Cardiac fibroblast (primary cell): ENCODE data around the gene MRPS14.
A peak's percentile ranks its signal among the peaks of the same experiment; 100 is the strongest.

Experiments used
- DNase-seq, 2 donors: peaks; one replicate each; pipeline versions ENCODE4 v3.0.0 to v3.0.0-alpha.2; 2010; ENCODE audit warnings: low read depth in 2 of 2
- H3K4me3 ChIP-seq, 2 donors: replicated peaks in 1 of 2; 1 replicate in 1 of 2; 2 replicates in 1 of 2; pipeline ENCODE4 v1.5.1; 2011; ENCODE audit warnings: low read depth in 2 of 2, low read length in 2 of 2, mild to moderate bottlenecking in 2 of 2, moderate library complexity in 1 of 2
- CTCF ChIP-seq: IDR thresholded peaks from one replicate; pipeline ENCODE4 v1.5.1; 2011; ENCODE audit warnings: low read depth, mild to moderate bottlenecking, low read length, inconsistent platforms

The MRPS14 gene

GRCh38 chr1:174974711-174975119 lies 48.5 kb downstream of the MRPS14 start:
- no peak for TF ChIP-seq CTCF
- no peak overlapping the region for H3K4me3 ChIP-seq
- DNase-seq: no peak

- no peak overlapping the region for H3K4me3 ChIP-seq
- no peak for DNase-seq
- TF ChIP-seq CTCF: no peak
Observed at GRCh38 chr1:174971902-174972301, 51.3 kb downstream of the MRPS14 start.

GRCh38 chr1:174971466-174971865 lies 51.8 kb downstream of the MRPS14 start:
- TF ChIP-seq CTCF: no peak
- DNase-seq: no peak
- H3K4me3 ChIP-seq: no peak overlapping the region

DNA sequence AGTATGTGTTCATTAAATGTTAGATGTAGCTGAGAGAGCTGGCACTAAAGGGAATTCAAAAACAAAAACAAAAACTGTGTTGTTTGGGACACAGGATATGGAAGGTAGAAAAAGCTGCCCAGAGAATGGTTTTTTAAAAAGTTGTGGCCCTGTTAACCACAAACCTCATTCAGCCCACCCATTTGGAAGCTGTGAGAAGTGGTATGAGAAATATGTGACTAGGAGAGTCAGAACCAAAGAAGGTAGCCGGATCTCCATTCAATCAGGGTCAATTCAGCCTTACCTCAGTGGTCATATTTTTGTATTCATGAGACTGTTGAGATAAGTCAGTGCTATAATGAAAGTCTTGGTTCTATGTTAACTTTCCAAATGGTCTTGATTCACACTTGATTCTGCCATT lies 53.2 kb downstream of the MRPS14 start:
- peak in 1 of 2 donors; percentile 31 for DNase-seq

DNA sequence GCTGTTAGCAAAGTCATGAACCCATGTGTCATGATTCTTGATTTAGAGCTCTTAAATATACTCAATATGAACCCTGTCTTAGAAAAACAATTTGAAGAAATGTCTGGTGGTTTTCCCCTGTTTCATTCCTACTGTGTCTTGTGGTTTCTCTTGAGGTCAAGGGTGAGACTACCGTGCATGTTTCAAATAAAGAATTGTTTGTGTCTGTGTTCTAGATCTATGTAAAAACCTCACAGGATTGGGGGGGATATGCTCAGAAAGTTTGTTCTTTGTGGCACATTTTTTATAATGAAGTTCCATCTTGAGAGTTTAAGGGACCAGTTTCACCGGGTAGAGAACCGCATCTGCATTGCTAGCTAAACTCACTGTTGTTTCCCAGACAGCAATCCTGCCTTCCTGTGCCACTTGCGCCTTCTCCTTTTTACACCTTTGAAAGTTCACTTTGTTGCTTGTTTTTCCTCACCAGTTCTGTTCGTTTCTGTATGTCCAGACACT lies 54.4 kb downstream of the MRPS14 start:
- DNase-seq: peak; percentile 52 to 89
- H3K4me3 ChIP-seq: no peak overlapping the region
- TF ChIP-seq CTCF: no peak

More for the DNA sequence above, 53.2 kb downstream of the MRPS14 start:
- no peak overlapping the region for H3K4me3 ChIP-seq
- no peak for TF ChIP-seq CTCF

- H3K4me3 ChIP-seq: no peak overlapping the region
- TF ChIP-seq CTCF: no peak
- DNase-seq: no peak
Observed at GRCh38 chr1:174967845-174968705, 55.1 kb downstream of the MRPS14 start.
